ENCODE measurements around the gene LORICRIN.
"Not testable (repeated sequence)": the region's sequence is repeated elsewhere in the genome, so short reads cannot be mapped to it uniquely, and the experiment has no call there.

LORICRIN gene, protein sequence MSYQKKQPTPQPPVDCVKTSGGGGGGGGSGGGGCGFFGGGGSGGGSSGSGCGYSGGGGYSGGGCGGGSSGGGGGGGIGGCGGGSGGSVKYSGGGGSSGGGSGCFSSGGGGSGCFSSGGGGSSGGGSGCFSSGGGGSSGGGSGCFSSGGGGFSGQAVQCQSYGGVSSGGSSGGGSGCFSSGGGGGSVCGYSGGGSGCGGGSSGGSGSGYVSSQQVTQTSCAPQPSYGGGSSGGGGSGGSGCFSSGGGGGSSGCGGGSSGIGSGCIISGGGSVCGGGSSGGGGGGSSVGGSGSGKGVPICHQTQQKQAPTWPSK

DNA sequence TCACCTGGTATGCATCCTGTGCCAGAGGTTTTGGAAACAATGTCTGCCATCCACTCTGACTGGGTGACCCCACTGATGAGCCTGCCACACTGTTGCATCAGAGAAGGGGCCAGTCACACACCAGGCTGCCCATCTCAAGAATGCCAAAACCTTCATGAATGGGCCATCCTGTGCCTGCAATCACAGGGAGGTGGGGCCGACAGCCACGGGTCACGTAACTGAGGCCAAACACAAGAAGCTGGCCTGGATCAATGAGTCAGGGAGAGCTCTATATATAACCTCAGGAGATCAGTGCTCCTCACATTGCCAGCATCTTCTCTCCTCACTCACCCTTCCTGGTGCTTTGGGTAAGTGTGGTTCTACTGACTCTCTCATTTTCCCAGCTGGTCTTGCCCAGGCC is at the start of gene LORICRIN:
Gene LORICRIN, plus strand, starts transcription at position 301 of the 400 bp plus-strand sequence. CDS start 1,263 bp downstream, outside the sequence.
- DNase-seq (ENCODE audit: low read depth), result no peak

DNA sequence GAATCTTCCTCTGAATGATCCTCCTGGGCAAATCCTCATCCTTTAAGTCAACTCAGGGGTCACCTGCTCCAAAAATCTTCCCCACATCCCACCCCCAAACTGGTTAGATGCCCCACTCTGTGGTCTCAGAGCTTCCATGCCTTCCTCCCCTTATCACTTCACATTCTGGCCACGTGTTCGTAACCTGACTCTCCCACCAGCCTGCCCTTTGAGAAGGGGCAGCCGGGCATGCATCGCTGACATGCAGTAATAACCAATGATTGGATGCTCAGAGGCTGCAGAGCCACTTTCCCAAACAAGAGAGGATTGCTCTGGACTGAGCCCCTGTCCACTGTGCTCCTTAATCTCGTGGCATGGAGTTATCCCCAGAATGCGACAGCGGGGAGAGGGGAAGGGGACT is 49.3 kb upstream of the LORICRIN start:
- no peak for DNase-seq (ENCODE audit: low read depth)

DNA sequence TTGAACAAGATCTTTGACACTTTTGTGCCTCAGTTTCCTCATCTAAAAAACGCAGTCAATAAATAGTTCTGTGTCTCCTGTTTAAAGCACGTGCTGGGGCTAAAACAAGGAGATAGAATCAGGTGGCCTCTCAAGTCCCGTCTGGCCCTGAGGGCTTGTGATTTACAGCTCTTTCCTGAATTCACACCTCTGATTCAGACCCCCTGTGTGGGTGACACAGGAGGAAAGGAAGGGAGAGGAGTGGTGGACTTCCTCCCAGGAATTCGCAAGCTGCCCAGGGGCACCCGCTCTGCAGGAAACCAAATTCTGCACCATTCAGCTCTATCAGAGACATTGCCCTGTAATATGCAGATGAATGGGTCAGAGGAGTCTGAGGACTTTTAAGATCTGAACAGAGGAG is 47.3 kb upstream of the LORICRIN start:
- no peak for DNase-seq (ENCODE audit: low read depth)

DNA sequence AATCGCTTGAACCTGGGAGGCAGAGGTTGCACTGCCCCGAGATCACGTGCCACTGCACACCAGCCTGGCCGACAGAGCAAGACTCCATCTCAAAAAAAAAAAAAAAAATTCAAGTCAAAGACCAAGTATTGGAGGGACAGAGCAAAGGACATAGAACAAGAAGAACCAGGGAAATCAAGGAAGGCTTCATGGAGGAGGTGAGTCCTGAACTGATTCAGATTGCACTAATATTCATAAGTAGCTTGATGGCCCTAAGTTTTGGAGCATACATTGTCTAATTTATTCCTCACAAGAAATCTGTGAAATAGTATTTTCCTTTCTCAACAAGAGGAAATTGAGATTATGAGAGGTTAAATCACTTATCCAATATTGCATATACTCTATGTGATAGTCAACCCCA is 46.0 kb upstream of the LORICRIN start:
- DNase-seq (ENCODE audit: low read depth), result no peak

DNA sequence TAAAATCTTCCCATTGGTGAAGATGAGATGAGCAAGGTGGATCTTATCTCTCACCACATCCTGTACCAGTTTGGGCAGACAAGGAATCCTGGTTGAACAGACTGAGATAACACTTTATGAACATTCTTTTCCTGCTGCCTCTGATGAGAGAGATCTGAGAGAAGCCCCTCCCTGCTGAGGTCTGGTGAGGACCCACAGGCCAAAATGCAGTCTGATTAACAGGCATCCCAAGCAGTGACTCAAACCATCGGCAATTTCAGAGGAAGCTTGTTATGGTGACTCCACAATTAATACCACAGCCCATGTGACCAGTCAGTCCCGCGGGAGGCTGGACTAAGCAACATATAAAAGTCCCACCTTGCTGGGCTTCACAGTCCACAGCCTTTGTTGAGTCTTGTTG is 42.3 kb upstream of the LORICRIN start, which contains the start of gene PRR9:
Gene PRR9, plus strand, starts transcription at position 373 of the 400 bp plus-strand sequence. CDS start 561 bp downstream, outside the sequence.
- DNase-seq (ENCODE audit: low read depth), result no peak

DNA sequence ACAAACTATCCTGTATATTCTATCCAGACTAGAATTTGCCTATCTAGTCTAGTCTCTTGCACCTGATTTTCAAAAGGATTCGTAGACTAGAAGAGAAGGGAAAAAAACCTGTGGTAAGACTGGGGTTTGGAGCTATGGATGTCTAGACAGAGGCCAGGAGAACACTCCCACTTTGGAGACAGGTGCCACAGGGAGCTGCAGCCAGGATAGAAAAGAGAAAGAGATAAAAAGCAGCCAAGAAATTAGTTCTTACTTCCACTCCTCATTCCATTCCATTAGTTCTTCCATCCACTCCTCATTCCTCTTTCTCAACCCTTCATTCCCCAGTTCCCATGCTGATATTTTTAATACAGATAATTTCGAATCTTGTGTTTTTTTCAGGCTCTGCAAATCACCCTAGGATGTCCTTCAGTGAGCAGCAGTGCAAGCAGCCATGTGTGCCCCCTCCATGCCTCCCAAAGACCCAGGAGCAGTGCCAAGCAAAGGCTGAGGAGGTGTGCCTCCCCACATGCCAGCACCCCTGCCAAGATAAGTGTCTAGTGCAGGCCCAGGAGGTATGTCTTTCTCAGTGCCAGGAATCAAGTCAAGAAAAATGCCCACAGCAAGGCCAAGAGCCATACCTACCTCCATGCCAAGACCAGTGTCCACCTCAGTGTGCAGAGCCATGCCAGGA is 41.6 kb upstream of the LORICRIN start:
- no peak for DNase-seq (ENCODE audit: low read depth)

DNA sequence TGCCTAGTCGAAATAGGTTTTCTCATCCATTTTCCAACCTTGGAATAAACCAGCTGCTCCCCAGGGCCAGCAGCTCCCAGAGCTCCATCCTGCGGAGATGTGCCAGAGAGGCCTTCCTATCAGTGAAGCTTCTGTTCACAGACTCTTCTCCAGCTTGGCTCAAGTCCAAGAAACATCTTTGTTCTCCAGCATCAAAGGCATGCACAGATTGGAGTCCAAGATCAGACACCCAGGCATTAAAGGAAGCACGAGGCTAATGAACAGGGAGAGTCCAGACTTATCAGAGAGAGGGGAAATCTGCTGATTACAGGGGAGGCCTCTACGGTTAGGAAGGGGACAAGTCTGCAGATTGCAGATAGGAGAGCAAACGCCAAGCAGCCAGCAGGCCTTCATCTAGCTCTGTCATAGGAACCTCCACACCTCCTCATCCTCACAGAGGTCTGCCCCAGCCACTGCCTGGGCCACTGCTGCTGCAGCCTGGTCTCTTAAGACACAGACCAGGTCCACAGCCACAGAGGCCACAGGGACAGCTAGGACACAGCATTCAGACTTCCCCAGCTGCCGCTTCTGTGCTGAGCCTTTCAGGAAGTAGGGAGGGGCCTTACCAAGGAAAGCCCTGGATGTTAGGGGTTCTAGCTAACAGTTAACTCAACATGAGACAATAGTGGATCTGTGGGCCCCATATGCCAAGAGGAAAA is 38.7 kb upstream of the LORICRIN start:
- no peak for DNase-seq (ENCODE audit: low read depth)

DNA sequence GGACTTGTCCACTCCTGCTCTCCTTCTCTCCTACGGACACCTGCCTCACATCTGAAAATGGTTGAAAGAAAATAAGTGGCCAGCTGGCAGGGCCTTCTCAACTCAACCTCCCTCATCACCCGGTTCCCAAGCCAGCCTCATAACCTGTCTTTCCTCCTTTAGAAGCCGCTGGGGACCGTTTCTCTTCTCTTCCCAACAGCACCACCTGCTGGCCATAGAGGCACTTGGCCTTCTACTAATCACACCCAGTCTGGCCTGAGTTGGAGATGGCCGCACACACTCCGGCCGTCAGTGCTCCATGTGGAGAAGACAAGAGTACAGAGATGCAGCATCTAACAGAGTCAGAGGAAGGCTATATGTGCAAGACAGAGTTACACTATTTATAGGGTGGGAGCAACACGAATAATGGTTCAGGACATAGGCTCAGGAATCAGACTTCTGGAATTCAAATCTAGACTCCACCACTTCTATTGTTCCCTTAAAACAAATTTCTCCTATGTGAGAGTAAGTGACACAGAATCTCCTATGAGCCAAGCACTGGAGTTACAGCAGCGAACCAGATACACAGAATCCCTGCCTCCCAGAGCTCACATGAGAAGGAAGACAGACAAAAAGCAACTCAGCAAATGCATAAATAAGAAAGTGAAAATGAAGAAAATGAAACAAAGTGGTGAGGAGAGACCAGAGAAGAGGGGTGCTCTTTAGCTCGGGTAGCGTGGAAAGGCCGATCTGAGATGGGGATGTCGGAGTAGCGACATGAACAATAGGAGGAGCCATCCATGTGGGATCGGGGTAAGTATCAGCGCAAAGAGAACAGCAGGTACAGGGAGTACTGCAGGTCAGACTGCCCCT is 36.2 kb upstream of the LORICRIN start:
- DNase-seq (ENCODE audit: low read depth), result peak; percentile 7

DNA sequence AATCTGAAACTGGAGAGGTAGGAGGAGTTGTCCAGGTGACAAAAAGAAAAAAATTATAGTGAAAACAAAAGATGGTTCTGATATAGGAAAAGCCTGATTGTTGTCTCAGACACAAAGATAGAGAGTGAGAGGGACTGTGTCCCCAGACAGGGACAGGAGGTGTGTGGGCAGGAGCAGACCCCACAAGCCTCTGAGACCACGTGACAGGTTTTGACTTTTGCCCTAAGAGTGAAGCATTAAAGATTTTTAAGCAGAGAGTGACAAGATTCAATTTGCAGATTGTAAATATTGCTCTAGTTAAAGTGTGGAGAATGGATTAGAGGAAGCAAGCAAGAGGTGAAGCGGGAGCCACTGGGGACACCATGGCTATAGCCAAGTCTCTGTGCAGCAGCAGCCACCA is 31.7 kb upstream of the LORICRIN start:
- DNase-seq (ENCODE audit: low read depth), result no peak

DNA sequence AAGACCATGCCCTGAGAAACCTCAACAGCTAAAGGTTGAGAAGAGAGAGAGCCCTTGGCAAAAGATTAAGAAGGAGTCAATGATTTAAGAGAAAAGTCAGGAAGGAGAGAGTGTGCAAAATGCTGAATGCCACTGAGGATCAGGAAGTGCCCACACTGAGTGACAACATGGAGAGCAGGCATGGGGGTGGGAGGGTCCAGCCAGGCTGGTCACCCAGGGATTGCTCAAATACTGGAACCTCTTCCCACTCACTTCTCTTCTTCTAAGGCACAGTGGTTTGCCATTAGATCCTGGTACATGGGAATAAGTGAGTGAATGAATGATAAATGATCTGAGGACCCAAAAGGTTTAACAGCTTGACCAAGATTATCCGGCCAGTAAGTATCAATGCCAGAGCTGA is 31.0 kb upstream of the LORICRIN start:
- no peak for DNase-seq (ENCODE audit: low read depth)

DNA sequence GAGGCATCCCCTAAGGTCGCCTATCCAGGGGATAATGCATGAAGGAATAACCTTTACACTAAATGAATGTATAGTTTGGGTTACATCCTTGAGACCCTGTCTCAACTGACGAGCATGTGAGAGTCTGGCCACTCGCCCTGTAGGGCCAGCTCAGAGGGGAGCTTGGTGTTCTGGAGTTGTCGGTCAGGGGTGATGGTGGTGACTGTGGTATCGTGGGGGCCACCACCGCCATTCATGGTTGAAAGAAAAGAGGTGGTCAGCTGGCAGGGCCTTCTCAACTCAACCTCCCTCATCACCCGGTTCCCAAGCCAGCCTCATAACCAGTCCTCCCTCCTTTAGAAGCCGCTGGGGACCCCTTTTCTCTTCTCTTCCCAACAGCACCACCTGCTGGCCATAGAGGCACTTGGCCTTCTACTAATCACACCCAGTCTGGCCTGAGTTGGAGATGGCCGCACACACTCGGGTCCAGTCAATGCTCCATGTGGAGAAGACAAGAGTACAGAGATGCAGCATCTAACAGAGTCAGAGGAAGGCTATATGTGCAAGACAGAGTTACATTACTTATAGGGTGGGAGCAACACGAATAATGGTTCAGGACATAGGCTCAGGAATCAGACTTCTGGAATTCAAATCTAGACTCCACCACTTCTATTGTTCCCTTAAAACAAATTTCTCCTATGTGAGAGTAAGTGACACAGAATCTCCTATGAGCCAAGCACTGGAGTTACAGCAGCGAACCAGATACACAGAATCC is 30.2 kb upstream of the LORICRIN start:
- DNase-seq (ENCODE audit: low read depth), result not testable (repeated sequence)

DNA sequence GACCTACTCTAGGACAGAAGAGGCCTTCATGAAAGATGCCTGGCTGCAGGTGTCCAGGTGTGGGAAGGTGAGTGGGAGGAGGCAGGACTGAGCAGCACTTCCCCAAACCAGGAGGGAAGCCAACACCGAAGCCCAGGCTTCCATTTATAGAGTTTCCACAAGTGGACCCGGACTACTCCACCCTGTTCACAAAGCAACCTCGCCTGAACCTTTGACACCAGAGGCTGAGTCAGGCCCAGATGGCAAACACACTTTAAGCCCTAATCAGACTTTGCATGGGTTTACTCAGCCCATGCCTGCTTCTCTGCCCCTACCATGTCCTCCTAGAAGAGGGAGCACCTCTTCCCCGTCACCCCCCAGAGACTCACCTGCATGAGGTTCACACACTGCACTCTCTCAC is 28.1 kb upstream of the LORICRIN start:
- no peak for DNase-seq (ENCODE audit: low read depth)

DNA sequence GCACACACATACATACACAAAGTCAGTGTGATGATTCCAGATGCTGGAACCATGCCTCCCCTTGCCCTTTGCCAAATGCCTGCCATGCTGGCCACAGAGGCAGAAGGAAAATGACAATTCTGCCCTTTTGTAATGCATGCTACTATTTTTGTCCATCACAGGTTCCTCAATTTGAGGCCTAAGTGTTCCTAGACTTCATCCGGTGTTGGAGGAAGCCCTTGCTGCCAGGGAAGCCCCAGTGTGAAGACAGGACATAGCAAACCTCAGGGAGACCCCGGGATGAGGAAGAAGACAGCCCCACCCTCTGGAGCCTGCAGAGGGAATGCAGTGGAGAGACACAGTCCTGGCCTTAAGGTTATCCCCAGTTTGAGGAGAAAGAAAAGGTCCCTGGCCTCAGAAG is 27.7 kb upstream of the LORICRIN start:
- DNase-seq (ENCODE audit: low read depth), result no peak

DNA sequence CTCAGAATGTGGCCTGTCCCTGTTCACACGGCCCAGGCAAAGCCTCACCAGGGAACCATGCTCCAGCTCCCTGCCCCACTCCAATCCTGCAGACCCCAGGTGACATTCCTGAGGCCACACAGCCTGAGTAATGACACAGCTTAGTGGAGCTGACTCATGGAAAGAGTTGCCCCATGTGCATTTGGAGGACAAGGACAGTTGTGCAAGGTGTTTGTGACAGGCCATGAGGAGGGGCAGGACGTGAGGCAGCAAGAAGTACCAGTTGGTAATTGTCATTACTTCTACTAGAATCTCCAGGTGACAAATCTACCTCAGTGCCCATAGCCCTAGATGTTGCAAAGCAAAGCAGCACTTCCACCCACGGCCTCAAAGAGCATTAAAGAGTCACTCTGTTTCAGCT is 26.9 kb upstream of the LORICRIN start:
- no peak for DNase-seq (ENCODE audit: low read depth)

DNA sequence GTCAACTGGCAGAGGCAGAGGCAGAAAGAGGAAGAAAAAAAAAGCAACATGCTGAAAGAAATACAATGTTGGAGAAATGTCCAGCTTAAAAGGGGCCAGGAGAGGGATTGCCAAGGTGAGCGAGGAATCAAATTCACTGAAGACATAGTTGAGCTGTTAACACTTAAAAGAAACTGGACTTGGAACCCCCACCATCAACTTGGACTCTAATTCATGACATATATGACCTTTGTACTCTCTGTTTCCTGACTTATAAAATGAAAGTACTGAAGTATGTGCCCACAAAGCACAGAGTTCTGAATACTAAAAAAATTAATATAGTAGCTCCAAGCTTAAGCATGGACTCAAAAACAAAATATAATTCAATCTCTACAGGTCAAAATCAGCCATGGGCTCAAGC is 26.0 kb upstream of the LORICRIN start:
- DNase-seq (ENCODE audit: low read depth), result no peak

DNA sequence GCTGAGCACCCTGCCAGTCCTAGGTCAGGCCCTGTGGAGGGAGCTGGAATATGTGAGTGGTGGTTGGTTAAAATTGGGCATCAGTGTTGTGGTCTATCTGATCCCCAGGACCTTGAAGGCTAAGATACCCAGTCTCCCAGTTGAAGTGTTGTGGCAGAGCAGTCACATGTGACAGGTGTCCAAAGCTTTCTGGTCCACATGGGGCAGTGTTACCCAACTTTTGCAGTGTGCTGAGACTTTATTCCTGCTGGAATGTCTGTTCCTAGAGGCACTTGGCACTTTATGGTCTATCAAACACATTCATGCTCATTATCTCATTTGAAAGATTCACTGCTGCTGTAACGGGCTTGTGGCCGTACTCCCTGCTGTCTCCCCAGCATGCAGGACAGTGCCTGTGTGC is 21.0 kb upstream of the LORICRIN start:
- no peak for DNase-seq (ENCODE audit: low read depth)

DNA sequence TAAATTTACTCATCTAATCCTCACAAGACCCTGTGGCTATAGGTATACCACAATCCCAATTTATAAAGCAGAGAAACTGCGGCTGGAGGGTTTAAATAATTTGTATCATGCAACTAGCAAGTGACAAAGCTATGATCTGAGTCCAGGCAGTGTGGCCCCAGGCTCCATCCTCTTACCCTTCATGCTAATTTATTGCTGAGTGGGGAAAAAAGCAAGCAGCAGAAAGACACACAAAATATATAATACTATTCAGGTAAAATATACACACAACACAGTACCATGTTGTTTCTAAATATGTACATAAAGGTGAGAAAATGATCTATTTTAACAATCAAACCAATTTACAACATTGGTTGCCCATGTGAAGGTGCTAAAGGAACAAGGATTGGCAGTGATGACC is 17.3 kb upstream of the LORICRIN start:
- no peak for DNase-seq (ENCODE audit: low read depth)

DNA sequence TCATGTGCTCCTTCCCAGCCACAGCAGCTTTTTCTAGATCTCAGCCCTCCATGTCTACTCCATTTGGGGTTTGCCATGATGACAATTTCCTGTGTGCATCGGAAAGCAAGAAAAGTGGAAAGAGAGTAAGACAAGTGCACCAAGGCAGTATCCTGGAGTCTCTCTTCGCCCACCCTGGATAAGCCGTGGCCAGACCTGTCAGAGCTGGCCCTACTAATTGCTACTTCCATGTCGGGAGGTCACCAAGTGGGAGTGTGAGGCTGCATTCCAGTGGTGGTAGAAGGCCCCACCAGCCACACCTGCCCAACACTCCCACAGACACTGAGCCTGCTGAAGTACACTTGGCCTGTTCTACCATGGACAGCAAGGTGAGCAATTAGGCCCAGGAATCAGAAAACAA is 14.0 kb upstream of the LORICRIN start:
- no peak for DNase-seq (ENCODE audit: low read depth)

DNA sequence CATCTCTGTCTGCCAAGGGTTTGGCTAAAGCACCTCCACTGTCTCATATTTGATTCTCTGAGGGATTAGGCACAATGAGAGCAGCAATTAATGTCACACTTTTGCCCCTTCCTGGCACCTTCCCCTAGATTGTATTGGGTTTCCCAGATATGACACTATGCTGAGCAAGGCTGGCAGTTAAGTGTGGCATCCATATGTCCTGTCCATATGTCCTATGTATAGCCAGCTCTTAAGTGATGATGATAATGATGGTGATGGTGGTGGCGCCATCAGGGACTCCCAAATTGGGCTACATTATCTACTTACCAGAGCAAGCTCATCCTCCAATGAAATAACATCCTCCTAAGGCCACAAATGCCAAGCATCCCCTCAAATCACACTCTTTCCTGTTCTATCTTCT is 13.5 kb upstream of the LORICRIN start:
- DNase-seq (ENCODE audit: low read depth), result no peak

DNA sequence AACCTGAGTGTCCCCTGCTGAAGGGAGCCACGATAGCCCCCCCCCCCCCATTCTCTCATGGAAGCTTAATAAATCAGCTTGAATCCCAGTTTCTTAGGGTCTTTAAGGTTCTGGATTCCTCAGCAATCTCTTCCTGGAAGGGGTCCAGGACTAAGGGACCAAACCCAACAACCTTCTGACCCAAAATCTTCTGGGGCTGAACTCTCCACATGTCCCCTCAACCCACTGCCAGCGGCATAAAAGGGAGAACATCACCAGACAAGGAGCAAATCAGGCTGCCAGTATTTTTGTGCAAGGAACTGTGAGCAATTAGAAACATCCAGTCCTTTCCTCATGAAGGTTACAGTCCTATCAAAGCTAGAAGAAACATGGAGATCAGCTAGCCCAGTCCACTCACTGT is 12.7 kb upstream of the LORICRIN start:
- DNase-seq (ENCODE audit: low read depth), result no peak

DNA sequence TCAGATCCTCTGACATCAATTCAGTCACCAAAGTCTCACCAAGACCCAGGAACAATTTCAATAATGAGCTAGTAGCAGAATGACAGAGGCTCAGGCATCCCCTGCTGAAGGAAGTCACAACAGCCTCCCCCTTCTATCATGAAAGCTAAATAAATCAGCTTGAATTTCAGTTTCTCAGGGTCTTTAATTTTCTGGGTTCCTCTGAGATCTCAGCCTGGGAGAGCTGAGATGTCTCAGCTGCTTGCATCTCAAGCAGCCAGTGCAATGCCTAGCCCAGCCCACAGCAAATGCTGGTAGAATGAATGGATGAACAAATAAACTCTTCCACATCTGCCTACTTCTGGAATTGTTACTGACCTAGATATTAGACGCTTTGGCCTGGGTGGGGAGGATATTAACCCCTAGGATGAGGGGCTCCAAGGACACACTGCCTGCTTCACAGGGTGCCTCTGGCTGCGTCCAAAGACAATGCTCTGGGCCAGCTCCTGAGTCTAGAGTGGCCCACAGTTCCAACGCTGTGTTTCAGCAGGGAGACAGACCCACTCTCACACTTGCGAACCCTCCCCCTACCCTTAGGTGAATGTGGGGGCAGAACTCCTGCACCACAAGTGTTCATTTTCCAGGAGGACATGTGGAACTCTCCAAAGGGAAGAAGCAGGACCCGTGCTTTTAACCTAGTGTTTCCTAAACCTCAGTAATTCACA is 11.2 kb upstream of the LORICRIN start:
- no peak for DNase-seq (ENCODE audit: low read depth)
